H1 (cell line): Measurements from ENCODE around the gene TPD52L2. TPM values are rescaled to one million over a fixed set of nuclear protein-coding genes. Genes with fewer than 3 reads are reported as not detected.

Experiments
- CTCF ChIA-PET: fragments of 300-600 bp; sonication (Branson Sonifier 250); formaldehyde crosslinking; loops from one replicate; lab custom pipeline; 2021; ENCODE audit not compliant: partially characterized antibody; lab: Charles Lee
- POLR2A ChIA-PET: fragments of 300-600 bp; sonication (Branson Sonifier 250); formaldehyde crosslinking; loops from one replicate; lab custom pipeline; 2021; ENCODE audit warnings: inconsistent platforms; ENCODE audit not compliant: partially characterized antibody; lab: Charles Lee
- DNase-seq, 2 experiments: peaks; one replicate each; pipeline versions ENCODE4 v3.0.0 to v3.0.0-alpha.2; 2010 to 2022; ENCODE audit warnings: low spot score in 2 of 2, low read depth in 1 of 2, mixed read lengths in 1 of 2
- FAIRE-seq: peaks from 2 replicates; lab custom pipeline; 2011; peaks lifted over from hg19 to GRCh38; lab: Jason Lieb, UNC
- H2AFZ ChIP-seq: 2 replicates; pipeline ENCODE4 v1.8.1; 2012; ENCODE audit warnings: low read length, inconsistent platforms
- H2AK5ac ChIP-seq: 2 replicates; pipeline ENCODE4 v1.6.1; 2013; ENCODE audit warnings: low read depth, low read length
- H2BK120ac ChIP-seq: replicated peaks from 2 replicates; pipeline ENCODE3; 2013; ENCODE audit warnings: low read depth, low read length, inconsistent platforms
- H2BK12ac ChIP-seq: 2 replicates; pipeline ENCODE4 v1.6.1; 2013; ENCODE audit warnings: low read depth, low read length
- H2BK15ac ChIP-seq: 2 replicates; pipeline ENCODE4 v1.6.1; 2013; ENCODE audit warnings: low read length
- H2BK20ac ChIP-seq: 2 replicates; pipeline ENCODE4 v1.6.1; 2013; ENCODE audit warnings: low read length
- H2BK5ac ChIP-seq: 2 replicates; pipeline ENCODE4 v1.6.1; 2013; ENCODE audit warnings: low read depth, low read length
- H3K14ac ChIP-seq: 2 replicates; pipeline ENCODE4 v1.6.1; 2013; ENCODE audit warnings: inconsistent platforms; ENCODE audit not compliant: insufficient read length
- H3K18ac ChIP-seq: 2 replicates; pipeline ENCODE4 v1.6.1; 2013; ENCODE audit warnings: low read length; ENCODE audit errors: extremely low read depth
- H3K23ac ChIP-seq: 2 replicates; pipeline ENCODE4 v1.6.1; 2013; ENCODE audit warnings: inconsistent platforms; ENCODE audit not compliant: insufficient read length
- H3K23me2 ChIP-seq: 2 replicates; pipeline ENCODE4 v1.6.1; 2013; ENCODE audit warnings: low read depth, low read length
- H3K27ac ChIP-seq: 2 replicates; pipeline ENCODE4 v1.6.1; 2011; ENCODE audit warnings: low read depth, low read length, inconsistent platforms
- H3K27me3 ChIP-seq, 4 experiments: replicated peaks in 1 of 4; 1 replicate in 1 of 4; 2 replicates in 3 of 4; pipeline versions ENCODE4 v1.6.1 to v1.8.1; 2011 to 2013; ENCODE audit warnings: low read length in 3 of 4, mild to moderate bottlenecking in 3 of 4, inconsistent platforms in 2 of 4, mixed read lengths in 2 of 4, moderate library complexity in 1 of 4; ENCODE audit not compliant: control insufficient read depth in 3 of 4, insufficient read depth in 3 of 4; ENCODE audit errors: extremely low read depth in 1 of 4
- H3K36me3 ChIP-seq, 4 experiments: 2 replicates each; pipeline versions ENCODE4 v1.6.1 to v1.8.1; 2011 to 2013; ENCODE audit warnings: mild to moderate bottlenecking in 4 of 4, low read length in 3 of 4, moderate library complexity in 2 of 4, control low read depth in 1 of 4, inconsistent platforms in 1 of 4; ENCODE audit not compliant: insufficient read depth in 4 of 4, control insufficient read depth in 2 of 4
- H3K4ac ChIP-seq: replicated peaks from 2 replicates; pipeline ENCODE3; 2013; ENCODE audit warnings: low read length, low read depth, mixed read lengths, inconsistent platforms; ENCODE audit not compliant: insufficient read length
- H3K4me1 ChIP-seq, 4 experiments: replicated peaks in 1 of 4; 1 replicate in 1 of 4; 2 replicates in 3 of 4; pipeline versions ENCODE4 v1.6.1 to v1.8.1; 2011 to 2013; ENCODE audit warnings: low read length in 3 of 4, inconsistent platforms in 2 of 4, mixed read lengths in 1 of 4; ENCODE audit not compliant: insufficient read depth in 4 of 4, control insufficient read depth in 3 of 4
- H3K4me2 ChIP-seq, 2 experiments: 2 replicates each; pipeline versions ENCODE4 v1.6.1 to v1.8.1; 2011 to 2013; ENCODE audit warnings: low read depth in 2 of 2, low read length in 2 of 2, control low read depth in 1 of 2, inconsistent platforms in 1 of 2, mild to moderate bottlenecking in 1 of 2; ENCODE audit not compliant: insufficient read depth in 1 of 2
- H3K4me3 ChIP-seq, 4 experiments: fragments of 200-600, 300-600 bp in 1 of 4; sonication (generic), shearing (Covaris generic), sonication (Bioruptor Twin) in 1 of 4; 2 replicates each; pipeline versions ENCODE4 v1.5.1 to v1.8.1; 2011 to 2016; ENCODE audit warnings: low read length in 4 of 4, low read depth in 3 of 4, control low read depth in 2 of 4, inconsistent platforms in 2 of 4, mild to moderate bottlenecking in 2 of 4, mixed read lengths in 1 of 4, moderate library complexity in 1 of 4; ENCODE audit not compliant: insufficient read depth in 2 of 4; ENCODE audit errors: extremely low read depth in 1 of 4
- H3K56ac ChIP-seq: replicated peaks from 2 replicates; pipeline ENCODE3; 2013; ENCODE audit warnings: low read depth, mild to moderate bottlenecking, mixed read lengths, low read length, inconsistent platforms; ENCODE audit not compliant: insufficient read length
- H3K79me1 ChIP-seq: 2 replicates; pipeline ENCODE4 v1.6.1; 2013; ENCODE audit warnings: low read depth, low read length, control low read depth
- H3K79me2 ChIP-seq, 2 experiments: 2 replicates each; pipeline versions ENCODE4 v1.6.1 to v1.8.1; 2012 to 2013; ENCODE audit warnings: low read length in 2 of 2, mild to moderate bottlenecking in 2 of 2, inconsistent platforms in 1 of 2; ENCODE audit not compliant: insufficient read depth in 2 of 2, control insufficient read depth in 1 of 2
- H3K9ac ChIP-seq, 4 experiments: replicated peaks in 1 of 4; 1 replicate in 1 of 4; 2 replicates in 3 of 4; pipeline versions ENCODE4 v1.6.1 to v1.8.1; 2011 to 2013; ENCODE audit warnings: low read depth in 3 of 4, low read length in 3 of 4, control low read depth in 2 of 4, mild to moderate bottlenecking in 2 of 4, moderate library complexity in 2 of 4, inconsistent platforms in 1 of 4; ENCODE audit errors: extremely low read depth in 1 of 4
- H3K9me3 ChIP-seq, 2 experiments: 2 replicates each; pipeline versions ENCODE4 v1.6.1 to v1.8.1; 2012 to 2013; ENCODE audit warnings: mild to moderate bottlenecking in 2 of 2, moderate library complexity in 2 of 2, control low read depth in 1 of 2, inconsistent platforms in 1 of 2, low read depth in 1 of 2, low read length in 1 of 2, mixed read lengths in 1 of 2; ENCODE audit not compliant: insufficient read depth in 2 of 2
- H4K20me1 ChIP-seq, 2 experiments: replicated peaks in 1 of 2; 2 replicates each; pipeline versions ENCODE3 to v1.8.1; 2011 to 2013; ENCODE audit warnings: inconsistent platforms in 2 of 2, low read length in 2 of 2, mild to moderate bottlenecking in 1 of 2; ENCODE audit not compliant: insufficient read depth in 2 of 2, control insufficient read depth in 1 of 2
- H4K5ac ChIP-seq: 2 replicates; pipeline ENCODE4 v1.6.1; 2013; ENCODE audit warnings: low read length, low read depth, mixed read lengths, inconsistent platforms; ENCODE audit not compliant: insufficient read length
- H4K8ac ChIP-seq: 2 replicates; pipeline ENCODE4 v1.8.0; 2013; ENCODE audit warnings: mild to moderate bottlenecking, moderate library complexity, low read length, inconsistent platforms; ENCODE audit not compliant: insufficient read depth; ENCODE audit errors: extremely low read depth
- H4K91ac ChIP-seq: replicated peaks from 2 replicates; pipeline ENCODE3; 2013; ENCODE audit warnings: low read length, mixed read lengths, inconsistent platforms; ENCODE audit not compliant: insufficient read length
- KDM4A ChIP-seq: IDR thresholded peaks from one replicate; pipeline ENCODE4 v1.7.1; 2012; ENCODE audit warnings: low read depth, mild to moderate bottlenecking, moderate library complexity, low read length, inconsistent platforms; ENCODE audit not compliant: severe bottlenecking
- POLR2A ChIP-seq, 2 experiments: IDR thresholded peaks; 1 replicate in 1 of 2; 2 replicates in 1 of 2; pipeline ENCODE4 v1.6.1; 2011; ENCODE audit warnings: low read depth in 2 of 2, low read length in 2 of 2, mild to moderate bottlenecking in 2 of 2; ENCODE audit errors: control extremely low read depth in 1 of 2
- SIRT6 ChIP-seq: IDR thresholded peaks from one replicate; pipeline ENCODE4 v1.7.1; 2012; ENCODE audit warnings: low read length, inconsistent platforms
- WGBS, 2 experiments: shearing (Covaris generic) in 1 of 2; methylation state at CpG; one replicate each; pipeline versions ENCODE4 v1.1.6 to v1.1.7; 2013 to 2015; ENCODE audit warnings: low lambda C conversion rate in 2 of 2, mixed read lengths in 2 of 2, inconsistent platforms in 1 of 2, low coverage in 1 of 2, missing lambda C conversion rate in 1 of 2; ENCODE audit not compliant: insufficient replicate concordance in 2 of 2, insufficient coverage in 1 of 2, insufficient read length in 1 of 2; ENCODE audit errors: extremely low coverage in 1 of 2, missing lambda C conversion rate in 1 of 2; 5-methylcytosine and 5-hydroxymethylcytosine counted together
- polyA plus RNA-seq, 7 experiments: library from polyadenylated mRNA; depleted of rRNA in 3 of 7; stranded (reverse) in 5 of 7; unstranded in 2 of 7; fragments of >200 nt in 5 of 7; fragments of 200-250 nt in 2 of 7; gene quantifications; 1 replicate in 5 of 7; 2 replicates in 1 of 7; 4 replicates in 1 of 7; pipeline versions ENCODE4 v1.2.1 to v1.2.3, GENCODE V29; 2011 to 2013; ENCODE audit warnings: missing spikeins in 2 of 7, mixed read lengths in 2 of 7
- total RNA-seq: library from RNA; stranded (reverse); fragmentation: NEBNext Ultra II Directional; extraction: Animal tissue kit (Norgen Biotek cat#: 25700); gene quantifications from 2 replicates; pipeline ENCODE4 v1.2.1, GENCODE V29; 2021

Gene TPD52L2
- total and polyA plus RNA-seq, 2 of the 8 experiments (the other 6 are each of a cell fraction or from before 2014, with no cell fraction given) = 77.1 to 80.2 TPM

DNA sequence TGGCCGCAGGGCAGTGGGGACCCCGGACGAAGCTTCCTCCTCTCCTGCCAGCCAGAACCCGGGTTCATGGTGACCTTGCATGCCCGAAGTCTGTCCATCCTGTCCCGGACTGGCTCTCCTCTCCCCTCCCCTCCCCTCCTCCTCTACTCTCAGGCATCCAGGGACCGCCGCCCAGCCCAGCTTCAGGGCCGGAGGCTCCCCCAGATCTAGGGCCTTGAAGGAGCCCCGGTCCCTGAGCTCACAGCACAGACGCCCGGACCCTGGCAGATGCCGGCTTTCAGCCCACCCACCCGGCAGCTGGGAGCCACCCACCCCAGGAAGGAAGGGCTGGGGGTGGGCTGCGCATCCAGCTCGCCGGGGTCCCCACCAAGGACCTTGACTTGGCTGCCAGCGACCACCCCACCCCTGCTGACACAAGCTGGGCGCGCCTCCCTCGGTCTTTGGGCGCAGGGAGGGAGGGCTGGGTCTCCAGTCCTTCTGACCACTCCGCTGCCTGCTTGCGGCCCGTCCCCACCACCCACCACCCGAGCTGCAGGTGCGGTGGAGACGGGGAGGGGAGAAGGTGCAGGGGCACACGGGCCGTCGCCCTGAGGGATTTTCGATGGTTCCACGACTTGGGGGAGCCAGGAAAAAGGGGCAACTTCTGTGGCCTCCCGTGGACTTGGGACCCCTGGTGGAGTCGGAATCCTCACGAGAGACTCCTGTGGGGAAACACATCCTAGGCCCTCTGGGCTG lies 9.5 kb upstream of the TPD52L2 start:
- H3K56ac ChIP-seq = peak overlapping the region; percentile 21
- FAIRE-seq (no peak), DNase-seq (peak in 1 of 2 experiments; percentile 63)
- H4K5ac ChIP-seq = peak overlapping the region; percentile 68
- peaks cover 7 to 47% (median 43%) of the 10 kb centered on the region in 4 experiments for H3K4me1 ChIP-seq
- no peaks in the 10 kb centered on the region for H3K79me1 ChIP-seq
- H3K36me3 ChIP-seq = no peaks in the 10 kb centered on the region
- H3K27ac ChIP-seq = no peak overlapping the region
- 24% methylated on average over 19 of the region's 36 CpGs; no CpG with 5 or more reads in 1 of the 2 experiments for WGBS, 2 experiments
- no peak overlapping the region for H3K23ac ChIP-seq
- H2BK120ac ChIP-seq = peak overlapping the region; percentile 59
- CTCF ChIA-PET = interaction anchor here (0.7 to 3.1 kb wide), 10 partner anchors 7 to 125 kb away, joined by 3 to 13 read pairs (median 4); partner anchors contain the start of genes PRPF6 and TPD52L2
- no peaks in the 10 kb centered on the region for H3K79me2 ChIP-seq
- H3K4me2 ChIP-seq = peak overlapping the region; percentile 61 to 74
- TF ChIP-seq KDM4A = peak; percentile 21
- no peak for TF ChIP-seq POLR2A (IDR thresholded peaks at IDR 0.05; ENCODE audit: control extremely low read depth in 1 of 2, low read depth in 2 of 2, low read length in 2 of 2)
- no peak for TF ChIP-seq SIRT6
- no peak overlapping the region for H2AK5ac ChIP-seq
- H4K91ac ChIP-seq = peak overlapping the region; percentile 83
- H2AFZ ChIP-seq = no peak overlapping the region
- POLR2A ChIA-PET = interaction anchor here (0.6 to 4.9 kb wide), 9 partner anchors 9 to 198 kb away, joined by 3 to 34 read pairs (median 3); partner anchors contain the start of genes ARFRP1, TPD52L2 and ZGPAT
- H3K27me3 ChIP-seq = no peaks in the 10 kb centered on the region
- H3K14ac ChIP-seq = no peak overlapping the region
- H4K20me1 ChIP-seq = no peaks in the 10 kb centered on the region
- peak overlapping the region; percentile 86; the same call in 1 of the 2 replicates for H2BK20ac ChIP-seq
- H2BK5ac ChIP-seq = peak overlapping the region; percentile 93; the same call in 1 of the 2 replicates
- H3K18ac ChIP-seq = peak overlapping the region; percentile 96
- H3K4ac ChIP-seq = peak overlapping the region; percentile 32
- H3K4me3 ChIP-seq = peak overlapping the region in 3 of 4 experiments; percentile 34 to 56 (median 36); a peak in 5 of 8 replicates
- H3K23me2 ChIP-seq = peaks cover 8% of the 10 kb centered on the region; the same call in 1 of the 2 replicates
- H3K9ac ChIP-seq = peak overlapping the region in 1 of 4 experiments; percentile 13; a peak in 1 of 7 replicates
- peak overlapping the region; percentile 81; the same call in 1 of the 2 replicates for H2BK15ac ChIP-seq
- H3K9me3 ChIP-seq = no peaks in the 10 kb centered on the region
- H4K8ac ChIP-seq = peak overlapping the region; percentile 85
- peak overlapping the region; percentile 87; the same call in 1 of the 2 replicates for H2BK12ac ChIP-seq
